Measurements from ENCODE around the gene PGA3. TPM values are rescaled to one million over a fixed set of nuclear protein-coding genes. Genes with fewer than 3 reads are reported as not detected.

The PGA3 gene
- total RNA-seq, 1 donor from 2014 or later: not detected

DNA sequence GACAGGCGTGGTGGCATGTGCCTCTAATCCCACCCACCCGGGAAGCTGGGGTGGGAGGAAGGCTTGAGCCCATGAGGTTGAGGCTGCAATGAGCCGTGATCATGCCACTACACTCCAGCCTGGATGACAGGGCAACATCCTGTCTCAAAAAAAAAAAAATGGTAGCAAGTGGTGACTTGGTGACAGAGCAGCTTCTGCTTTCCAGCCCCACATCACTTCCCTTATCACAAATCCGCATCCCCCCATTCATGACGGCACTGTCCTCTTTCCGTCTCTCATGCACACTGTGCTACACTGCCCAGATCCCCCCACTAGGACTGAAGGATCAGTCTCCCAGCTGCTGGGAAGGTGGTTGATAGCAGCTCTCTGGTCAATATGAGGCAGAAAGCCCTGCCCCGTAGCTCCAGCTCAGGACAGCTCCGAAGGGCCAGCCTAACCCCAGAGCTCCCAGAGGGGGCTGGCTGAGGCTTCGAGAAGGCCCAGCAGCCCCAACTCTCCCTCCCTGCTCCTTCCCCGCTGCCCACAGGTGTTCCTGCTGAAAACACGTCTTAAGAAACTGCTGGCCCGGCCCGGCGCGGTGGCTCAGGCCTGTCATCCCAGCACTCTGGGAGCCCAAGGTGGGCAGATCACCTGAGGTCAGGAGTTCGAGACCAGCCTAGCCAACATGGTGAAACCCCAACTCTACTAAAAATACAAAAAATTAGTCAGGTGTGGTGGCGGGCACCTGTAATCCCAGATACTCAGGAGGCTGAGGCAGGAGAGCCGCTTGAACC is 53.6 kb downstream of the PGA3 start:
- H4K20me1 ChIP-seq (ENCODE audit: low read depth): no peaks in the 10 kb centered on the region
- no peaks in the 10 kb centered on the region for H3F3A ChIP-seq (ENCODE audit: low read depth)
- no peaks in the 10 kb centered on the region for H3K36me3 Mint-ChIP-seq
- no peak for DNase-seq (ENCODE audit: low spot score)
- peaks cover 3% of the 10 kb centered on the region for H3K4me1 Mint-ChIP-seq
- no peak overlapping the region for H3K4me3 Mint-ChIP-seq
- H2AFZ ChIP-seq (replicated peaks): no peak overlapping the region
- no peak overlapping the region for H3K27ac ChIP-seq
- no peak for TF ChIP-seq EZH2 (IDR thresholded peaks at IDR 0.05)
- TF ChIP-seq EZH2phosphoT487 (IDR thresholded peaks at IDR 0.05): no peak
- TF ChIP-seq, protein P1, sequence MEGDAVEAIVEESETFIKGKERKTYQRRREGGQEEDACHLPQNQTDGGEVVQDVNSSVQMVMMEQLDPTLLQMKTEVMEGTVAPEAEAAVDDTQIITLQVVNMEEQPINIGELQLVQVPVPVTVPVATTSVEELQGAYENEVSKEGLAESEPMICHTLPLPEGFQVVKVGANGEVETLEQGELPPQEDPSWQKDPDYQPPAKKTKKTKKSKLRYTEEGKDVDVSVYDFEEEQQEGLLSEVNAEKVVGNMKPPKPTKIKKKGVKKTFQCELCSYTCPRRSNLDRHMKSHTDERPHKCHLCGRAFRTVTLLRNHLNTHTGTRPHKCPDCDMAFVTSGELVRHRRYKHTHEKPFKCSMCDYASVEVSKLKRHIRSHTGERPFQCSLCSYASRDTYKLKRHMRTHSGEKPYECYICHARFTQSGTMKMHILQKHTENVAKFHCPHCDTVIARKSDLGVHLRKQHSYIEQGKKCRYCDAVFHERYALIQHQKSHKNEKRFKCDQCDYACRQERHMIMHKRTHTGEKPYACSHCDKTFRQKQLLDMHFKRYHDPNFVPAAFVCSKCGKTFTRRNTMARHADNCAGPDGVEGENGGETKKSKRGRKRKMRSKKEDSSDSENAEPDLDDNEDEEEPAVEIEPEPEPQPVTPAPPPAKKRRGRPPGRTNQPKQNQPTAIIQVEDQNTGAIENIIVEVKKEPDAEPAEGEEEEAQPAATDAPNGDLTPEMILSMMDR (IDR thresholded peaks at IDR 0.05): no peak
- no peak overlapping the region for H3K27ac Mint-ChIP-seq
- H3K36me3 ChIP-seq: no peaks in the 10 kb centered on the region
- no peaks in the 10 kb centered on the region for H3K27me3 ChIP-seq
- H3K4me2 ChIP-seq: no peak overlapping the region
- no peaks in the 10 kb centered on the region for H3K9me3 Mint-ChIP-seq
- H3K4me3 ChIP-seq: no peak overlapping the region
- no peaks in the 10 kb centered on the region for H3K79me2 ChIP-seq (ENCODE audit: low read depth)
- H3K27me3 Mint-ChIP-seq (ENCODE audit: insufficient read depth, low read depth): peaks cover 4% of the 10 kb centered on the region
- H3K4me1 ChIP-seq: no peaks in the 10 kb centered on the region
- no peak overlapping the region for H3K9ac ChIP-seq
- H3K9me3 ChIP-seq (ENCODE audit: low read depth): no peaks in the 10 kb centered on the region

DNA sequence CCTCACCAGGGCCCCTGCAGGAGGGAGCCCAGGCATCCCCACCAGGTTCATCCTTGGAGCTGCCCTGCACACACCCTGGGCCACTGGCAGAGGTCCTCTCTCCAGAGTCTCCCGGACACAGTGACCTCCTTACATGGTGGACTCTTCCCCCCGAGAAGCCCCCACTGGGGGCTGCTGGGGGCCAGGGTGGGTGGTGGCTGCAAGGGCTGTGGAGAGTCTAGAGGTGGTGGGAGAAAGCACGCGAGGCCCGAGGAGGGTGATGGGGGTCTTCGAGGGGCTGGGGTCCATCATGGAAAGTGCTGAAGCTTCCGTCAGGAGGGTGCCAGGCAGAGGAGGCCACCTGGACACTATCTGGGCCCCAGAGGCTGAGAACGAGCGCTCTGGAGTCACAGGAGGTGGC is 55.2 kb downstream of the PGA3 start:
- Histone ChIP-seq H3K79me2 (ENCODE audit: low read depth) (no peaks in the 10 kb centered on the region), H4K20me1 (ENCODE audit: low read depth) (no peaks in the 10 kb centered on the region), H3K27me3 (no peaks in the 10 kb centered on the region), H3F3A (ENCODE audit: low read depth) (no peaks in the 10 kb centered on the region), H3K27ac (no peak overlapping the region), H3K9me3 (ENCODE audit: low read depth) (no peaks in the 10 kb centered on the region), H3K4me1 (no peaks in the 10 kb centered on the region), H3K4me2 (no peak overlapping the region), H2AFZ (replicated peaks) (no peak overlapping the region), H3K4me3 (no peak overlapping the region), H3K9ac (no peak overlapping the region), H3K36me3 (no peaks in the 10 kb centered on the region)
- Mint-ChIP-seq H3K27me3 (ENCODE audit: insufficient read depth, low read depth) (peaks cover 2% of the 10 kb centered on the region), H3K9me3 (no peaks in the 10 kb centered on the region), H3K27ac (no peak overlapping the region), H3K36me3 (no peaks in the 10 kb centered on the region), H3K4me3 (no peak overlapping the region), H3K4me1 (no peaks in the 10 kb centered on the region)
- DNase-seq (ENCODE audit: low spot score): no peak
- TF ChIP-seq, protein P1 (IDR thresholded peaks at IDR 0.05): no peak
- TF ChIP-seq EZH2phosphoT487 (IDR thresholded peaks at IDR 0.05): no peak
- TF ChIP-seq EZH2 (IDR thresholded peaks at IDR 0.05): no peak

DNA sequence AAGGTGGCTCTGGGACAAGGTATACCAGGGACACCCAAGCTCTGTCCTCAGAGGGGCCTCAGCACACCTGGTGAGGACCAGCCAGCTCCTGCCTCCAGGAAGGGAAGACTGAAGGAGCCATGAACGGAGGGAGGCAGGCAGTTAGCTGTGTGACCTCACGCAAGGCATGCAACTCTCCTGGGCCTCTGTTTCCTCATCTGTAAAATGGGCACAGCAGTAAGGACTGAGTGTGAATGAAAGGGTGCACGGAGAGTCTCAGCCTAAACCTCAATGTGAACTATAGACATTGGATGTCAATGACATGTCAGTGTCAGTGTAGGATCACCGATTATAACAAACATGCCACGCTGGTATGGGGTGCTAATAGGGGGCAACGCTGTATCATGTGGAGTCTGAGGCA is 56.0 kb downstream of the PGA3 start:
- Mint-ChIP-seq H3K27me3 (ENCODE audit: insufficient read depth, low read depth) (peaks cover 2% of the 10 kb centered on the region), H3K9me3 (no peaks in the 10 kb centered on the region), H3K36me3 (no peaks in the 10 kb centered on the region), H3K4me1 (no peaks in the 10 kb centered on the region), H3K27ac (no peak overlapping the region), H3K4me3 (no peak overlapping the region)
- Histone ChIP-seq H3K27ac (no peak overlapping the region), H3K9me3 (ENCODE audit: low read depth) (no peaks in the 10 kb centered on the region), H3K79me2 (ENCODE audit: low read depth) (no peaks in the 10 kb centered on the region), H3K36me3 (no peaks in the 10 kb centered on the region), H3K27me3 (no peaks in the 10 kb centered on the region), H3K9ac (no peak overlapping the region), H3K4me1 (no peaks in the 10 kb centered on the region), H4K20me1 (ENCODE audit: low read depth) (no peaks in the 10 kb centered on the region), H3F3A (ENCODE audit: low read depth) (no peaks in the 10 kb centered on the region), H2AFZ (replicated peaks) (no peak overlapping the region), H3K4me2 (no peak overlapping the region), H3K4me3 (no peak overlapping the region)
- TF ChIP-seq EZH2 (IDR thresholded peaks at IDR 0.05) (no peak), EZH2phosphoT487 (IDR thresholded peaks at IDR 0.05) (no peak)
- TF ChIP-seq, protein P1 (IDR thresholded peaks at IDR 0.05): no peak
- no peak for DNase-seq (ENCODE audit: low spot score)

Other genes starting within 250 kb of the PGA3 start
- not detected in 2 replicates for gene CD6, start 231.8 kb upstream of the PGA3 start, total RNA-seq (ENCODE audit: low replicate concordance)
- not detected in 2 replicates for gene CD5, start 101.0 kb upstream of the PGA3 start, total RNA-seq (ENCODE audit: low replicate concordance)
- 9.9 and 19.9 TPM in 2 replicates for gene VPS37C, start 42.1 kb upstream of the PGA3 start, total RNA-seq (ENCODE audit: low replicate concordance)
- gene PGA4, start 18.8 kb downstream of the PGA3 start, total RNA-seq (ENCODE audit: low replicate concordance): 0.31 and 0.41 TPM in 2 replicates
- 0.19 TPM in 1 of 2 replicates, not detected in the other for gene PGA5, start 37.7 kb downstream of the PGA3 start, total RNA-seq (ENCODE audit: low replicate concordance)
- gene VWCE, start 91.8 kb downstream of the PGA3 start, total RNA-seq (ENCODE audit: low replicate concordance): 5.1 and 7.0 TPM in 2 replicates
- 275 and 314 TPM in 2 replicates for gene DDB1, start 129.6 kb downstream of the PGA3 start, total RNA-seq (ENCODE audit: low replicate concordance)
- gene TKFC, start 129.7 kb downstream of the PGA3 start, total RNA-seq (ENCODE audit: low replicate concordance): 27.3 and 79.3 TPM in 2 replicates
- 12.1 and 18.2 TPM in 2 replicates for gene CYB561A3, start 158.4 kb downstream of the PGA3 start, total RNA-seq (ENCODE audit: low replicate concordance)
- 30.7 and 37.6 TPM in 2 replicates for gene TMEM138, start 158.9 kb downstream of the PGA3 start, total RNA-seq (ENCODE audit: low replicate concordance)
- gene TMEM216, start 189.1 kb downstream of the PGA3 start, total RNA-seq (ENCODE audit: low replicate concordance): 32.0 and 37.8 TPM in 2 replicates
- 60.7 and 71.9 TPM in 2 replicates for gene CPSF7, start 226.5 kb downstream of the PGA3 start, total RNA-seq (ENCODE audit: low replicate concordance)
- gene SDHAF2, start 226.6 kb downstream of the PGA3 start, total RNA-seq (ENCODE audit: low replicate concordance): 27.4 and 37.7 TPM in 2 replicates

Data from neural progenitor cell (in vitro differentiated cells).